ENCODE measurements around the gene COPE. TPM values are rescaled to one million over a fixed set of nuclear protein-coding genes. Genes with fewer than 3 reads are reported as not detected.

COPE gene
- total and polyA plus RNA-seq, 2 of the 8 experiments (the other 6 are each of a cell fraction or from before 2014, with no cell fraction given) = 178 to 356 TPM

GRCh38 chr19:18865973-18866799, 53.0 kb downstream of the COPE start (continued):
- TF ChIP-seq NRF1 (IDR thresholded peaks at IDR 0.05; ENCODE audit: low read depth, low read length) = no peak
